ENCODE measurements around the gene MYPN. TPM values are rescaled to one million over a fixed set of nuclear protein-coding genes. Genes with fewer than 3 reads are reported as not detected.

The MYPN gene
- total RNA-seq, 2 donors from 2014 or later = not detected

GRCh38 chr10:68251151-68251550, 141.9 kb downstream of the MYPN start:
- Histone ChIP-seq H3K27me3 (replicated peaks; ENCODE audit: insufficient read depth) (no peaks in the 10 kb centered on the region), H3K36me3 (no peaks in the 10 kb centered on the region), H3K4me1 (ENCODE audit: control insufficient read depth in 1 of 2, low read depth in 2 of 2) (no peaks in the 10 kb centered on the region), H3K27ac (no peak overlapping the region), H3K4me3 (no peak overlapping the region), H3K9me3 (no peaks in the 10 kb centered on the region)
- no peak for ATAC-seq (ENCODE audit: insufficient number of reproducible peaks, low FRiP score, low read depth)
- TF ChIP-seq CTCF (IDR thresholded peaks at IDR 0.05) = no peak
- no peak for DNase-seq (ENCODE audit: low spot score)

GRCh38 chr10:68251625-68252495, 142.6 kb downstream of the MYPN start:
- H3K9me3 ChIP-seq = no peaks in the 10 kb centered on the region
- H3K27ac ChIP-seq = no peak overlapping the region
- H3K36me3 ChIP-seq = no peaks in the 10 kb centered on the region
- no peak for DNase-seq (ENCODE audit: low spot score)
- H3K4me3 ChIP-seq = no peak overlapping the region
- no peaks in the 10 kb centered on the region for H3K27me3 ChIP-seq (replicated peaks; ENCODE audit: insufficient read depth)
- no peak for TF ChIP-seq CTCF (IDR thresholded peaks at IDR 0.05)
- no peaks in the 10 kb centered on the region for H3K4me1 ChIP-seq (ENCODE audit: control insufficient read depth in 1 of 2, low read depth in 2 of 2)
- no peak for ATAC-seq (ENCODE audit: insufficient number of reproducible peaks, low FRiP score, low read depth)

- Histone ChIP-seq H3K27me3 (replicated peaks; ENCODE audit: insufficient read depth) (no peaks in the 10 kb centered on the region), H3K4me3 (no peak overlapping the region), H3K36me3 (no peaks in the 10 kb centered on the region), H3K27ac (no peak overlapping the region), H3K4me1 (ENCODE audit: control insufficient read depth in 1 of 2, low read depth in 2 of 2) (no peaks in the 10 kb centered on the region), H3K9me3 (no peaks in the 10 kb centered on the region)
- no peak for DNase-seq (ENCODE audit: low spot score)
- no peak for ATAC-seq (ENCODE audit: insufficient number of reproducible peaks, low FRiP score, low read depth)
- no peak for TF ChIP-seq CTCF (IDR thresholded peaks at IDR 0.05)
These were observed 144.1 kb downstream of the MYPN start for GRCh38 chr10:68253346-68253745.

GRCh38 chr10:68261132-68261856, 152.0 kb downstream of the MYPN start:
- H3K4me1 ChIP-seq (ENCODE audit: control insufficient read depth in 1 of 2, low read depth in 2 of 2) = no peaks in the 10 kb centered on the region
- H3K27ac ChIP-seq = no peak overlapping the region
- no peaks in the 10 kb centered on the region for H3K27me3 ChIP-seq (replicated peaks; ENCODE audit: insufficient read depth)
- H3K4me3 ChIP-seq = no peak overlapping the region
- ATAC-seq (ENCODE audit: insufficient number of reproducible peaks, low FRiP score, low read depth) (no peak), DNase-seq (ENCODE audit: low spot score) (no peak)
- no peak for TF ChIP-seq CTCF (IDR thresholded peaks at IDR 0.05)
- no peaks in the 10 kb centered on the region for H3K36me3 ChIP-seq
- no peaks in the 10 kb centered on the region for H3K9me3 ChIP-seq

Other genes with a start within 250 kb of the MYPN start
- 10 to 100 TPM in 1 of 2 donors, 1 to 10 TPM in 1; 9.6 to 34.7 TPM for gene SIRT1, start 224.8 kb upstream of the MYPN start, total RNA-seq
- 10 to 100 TPM; 60.2 to 83.7 TPM for gene HERC4, start 34.2 kb upstream of the MYPN start, total RNA-seq
- not detected for gene ATOH7, start 122.6 kb downstream of the MYPN start, total RNA-seq
- 10 to 100 TPM; 47.1 to 68.7 TPM for gene HNRNPH3, start 222.6 kb downstream of the MYPN start, total RNA-seq
- gene PBLD, start 223.4 kb downstream of the MYPN start, total RNA-seq = 1 to 10 TPM; 8.0 to 9.5 TPM